ENCODE results near the gene JOSD2.

The JOSD2 gene

GRCh38 chr19:50537769-50538230 lies 26.8 kb upstream of the JOSD2 start:
- Histone ChIP-seq H3K27ac (no peak overlapping the region), H3K4me3 (ENCODE audit: low read depth, low read length) (no peak overlapping the region), H3K36me3 (ENCODE audit: control insufficient read depth, insufficient read depth, low read length) (no peaks in the 10 kb centered on the region)

GRCh38 chr19:50537306-50537685 lies 26.3 kb upstream of the JOSD2 start:
- TF ChIP-seq, protein P1, sequence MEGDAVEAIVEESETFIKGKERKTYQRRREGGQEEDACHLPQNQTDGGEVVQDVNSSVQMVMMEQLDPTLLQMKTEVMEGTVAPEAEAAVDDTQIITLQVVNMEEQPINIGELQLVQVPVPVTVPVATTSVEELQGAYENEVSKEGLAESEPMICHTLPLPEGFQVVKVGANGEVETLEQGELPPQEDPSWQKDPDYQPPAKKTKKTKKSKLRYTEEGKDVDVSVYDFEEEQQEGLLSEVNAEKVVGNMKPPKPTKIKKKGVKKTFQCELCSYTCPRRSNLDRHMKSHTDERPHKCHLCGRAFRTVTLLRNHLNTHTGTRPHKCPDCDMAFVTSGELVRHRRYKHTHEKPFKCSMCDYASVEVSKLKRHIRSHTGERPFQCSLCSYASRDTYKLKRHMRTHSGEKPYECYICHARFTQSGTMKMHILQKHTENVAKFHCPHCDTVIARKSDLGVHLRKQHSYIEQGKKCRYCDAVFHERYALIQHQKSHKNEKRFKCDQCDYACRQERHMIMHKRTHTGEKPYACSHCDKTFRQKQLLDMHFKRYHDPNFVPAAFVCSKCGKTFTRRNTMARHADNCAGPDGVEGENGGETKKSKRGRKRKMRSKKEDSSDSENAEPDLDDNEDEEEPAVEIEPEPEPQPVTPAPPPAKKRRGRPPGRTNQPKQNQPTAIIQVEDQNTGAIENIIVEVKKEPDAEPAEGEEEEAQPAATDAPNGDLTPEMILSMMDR (IDR thresholded peaks at IDR 0.05) = no peak

More at GRCh38 chr19:50537769-50538230, 26.8 kb upstream of the JOSD2 start:
- H3K9ac ChIP-seq = no peak overlapping the region
- no peaks in the 10 kb centered on the region for H3K9me3 ChIP-seq (ENCODE audit: control insufficient read depth, low read length)
- TF ChIP-seq, protein P1 (IDR thresholded peaks at IDR 0.05) = peak; percentile 76
- no peak overlapping the region for H2AFZ ChIP-seq
- no peaks in the 10 kb centered on the region for H3K79me2 ChIP-seq
- no peaks in the 10 kb centered on the region for H3K4me1 ChIP-seq
- H3K4me2 ChIP-seq (ENCODE audit: low read length) = no peak overlapping the region
- H3K27me3 ChIP-seq (ENCODE audit: control insufficient read depth, insufficient read depth, low read length) = no peaks in the 10 kb centered on the region

GRCh38 chr19:50536662-50537305 lies 25.8 kb upstream of the JOSD2 start:
- Histone ChIP-seq H3K4me2 (ENCODE audit: low read length) (no peak overlapping the region), H3K4me1 (no peaks in the 10 kb centered on the region), H3K9me3 (ENCODE audit: control insufficient read depth, low read length) (no peaks in the 10 kb centered on the region), H3K79me2 (no peaks in the 10 kb centered on the region), H3K27ac (no peak overlapping the region), H3K36me3 (ENCODE audit: control insufficient read depth, insufficient read depth, low read length) (no peaks in the 10 kb centered on the region), H3K27me3 (ENCODE audit: control insufficient read depth, insufficient read depth, low read length) (no peaks in the 10 kb centered on the region), H2AFZ (no peak overlapping the region), H3K4me3 (ENCODE audit: low read depth, low read length) (no peak overlapping the region), H3K9ac (no peak overlapping the region)
- TF ChIP-seq, protein P1 (IDR thresholded peaks at IDR 0.05) = peak; percentile 7

More at GRCh38 chr19:50537306-50537685, 26.3 kb upstream of the JOSD2 start:
- H3K4me1 ChIP-seq = no peaks in the 10 kb centered on the region
- H3K9ac ChIP-seq = no peak overlapping the region
- H3K4me2 ChIP-seq (ENCODE audit: low read length) = no peak overlapping the region
- no peak overlapping the region for H3K27ac ChIP-seq
- no peaks in the 10 kb centered on the region for H3K9me3 ChIP-seq (ENCODE audit: control insufficient read depth, low read length)
- no peaks in the 10 kb centered on the region for H3K36me3 ChIP-seq (ENCODE audit: control insufficient read depth, insufficient read depth, low read length)
- H3K4me3 ChIP-seq (ENCODE audit: low read depth, low read length) = no peak overlapping the region
- no peaks in the 10 kb centered on the region for H3K79me2 ChIP-seq
- no peaks in the 10 kb centered on the region for H3K27me3 ChIP-seq (ENCODE audit: control insufficient read depth, insufficient read depth, low read length)
- no peak overlapping the region for H2AFZ ChIP-seq

DNA sequence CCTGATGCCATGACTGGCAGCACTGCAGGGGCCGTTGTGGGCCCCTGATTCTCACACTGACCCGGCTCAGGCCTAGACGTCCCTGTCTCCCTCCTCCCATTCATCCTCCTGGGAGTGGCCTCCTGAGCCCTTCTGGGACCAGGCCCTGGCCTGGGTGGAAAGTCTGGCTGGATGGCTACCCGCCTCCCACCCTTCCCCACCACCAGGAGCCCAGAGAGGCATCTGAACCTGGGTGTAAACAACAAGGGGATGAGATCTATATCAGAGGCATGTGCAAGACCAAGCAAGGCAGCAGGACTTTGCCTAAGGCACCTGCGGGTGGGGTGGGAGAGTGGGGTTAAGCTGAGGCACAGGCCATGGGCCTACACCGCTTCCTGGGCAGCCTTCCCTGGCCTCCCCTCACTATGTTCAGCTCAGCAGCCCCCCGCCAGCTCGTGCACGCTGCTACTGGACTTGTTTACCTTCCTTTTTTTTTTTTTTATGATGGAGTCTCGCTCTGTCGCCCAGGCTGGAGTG lies 24.7 kb upstream of the JOSD2 start:
- no peaks in the 10 kb centered on the region for H3K4me1 ChIP-seq
- no peak overlapping the region for H3K9ac ChIP-seq
- H3K27ac ChIP-seq = no peak overlapping the region
- no peaks in the 10 kb centered on the region for H3K27me3 ChIP-seq (ENCODE audit: control insufficient read depth, insufficient read depth, low read length)
- H2AFZ ChIP-seq = peak overlapping the region; percentile 13
- no peaks in the 10 kb centered on the region for H3K79me2 ChIP-seq
- TF ChIP-seq, protein P1 (IDR thresholded peaks at IDR 0.05) = no peak
- H3K4me3 ChIP-seq (ENCODE audit: low read depth, low read length) = no peak overlapping the region
- H3K36me3 ChIP-seq (ENCODE audit: control insufficient read depth, insufficient read depth, low read length) = no peaks in the 10 kb centered on the region
- H3K9me3 ChIP-seq (ENCODE audit: control insufficient read depth, low read length) = no peaks in the 10 kb centered on the region
- no peak overlapping the region for H3K4me2 ChIP-seq (ENCODE audit: low read length)

DNA sequence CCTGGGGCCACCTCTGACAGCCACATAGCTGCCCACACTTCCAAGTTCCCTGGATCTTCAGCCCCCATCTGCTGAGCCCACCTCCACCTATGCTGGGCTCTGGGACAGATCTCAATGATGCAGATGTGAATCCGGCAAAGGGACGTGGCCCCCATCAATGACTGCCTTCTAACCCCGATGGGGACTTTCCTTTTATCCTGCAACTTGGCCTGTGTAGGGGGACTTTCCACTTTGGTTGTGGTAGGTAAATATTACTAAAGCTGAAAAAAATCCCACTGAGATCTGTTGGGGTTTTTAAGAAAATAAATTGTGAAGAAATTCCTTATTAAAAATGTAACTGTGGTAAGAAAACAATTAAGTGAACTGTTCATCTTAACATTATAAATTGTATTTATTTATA lies 23.5 kb upstream of the JOSD2 start:
- Histone ChIP-seq H2AFZ (no peak overlapping the region), H3K9ac (no peak overlapping the region), H3K4me3 (ENCODE audit: low read depth, low read length) (no peak overlapping the region), H3K4me1 (no peaks in the 10 kb centered on the region), H3K27ac (no peak overlapping the region), H3K36me3 (ENCODE audit: control insufficient read depth, insufficient read depth, low read length) (no peaks in the 10 kb centered on the region), H3K79me2 (no peaks in the 10 kb centered on the region), H3K4me2 (ENCODE audit: low read length) (no peak overlapping the region), H3K27me3 (ENCODE audit: control insufficient read depth, insufficient read depth, low read length) (no peaks in the 10 kb centered on the region), H3K9me3 (ENCODE audit: control insufficient read depth, low read length) (no peaks in the 10 kb centered on the region)
- TF ChIP-seq, protein P1 (IDR thresholded peaks at IDR 0.05) = no peak

All from parathyroid adenoma (tissue), 2 donors.